Measurements from ENCODE around the gene ZNF584. TPM values are rescaled to one million over a fixed set of nuclear protein-coding genes. Genes with fewer than 3 reads are reported as not detected.

The ZNF584 gene
- polyA plus RNA-seq, 2 of the 4 experiments (the other 2 are of a cell fraction): 15.6 to 18.2 TPM

GRCh38 chr19:58456111-58456510, 47.7 kb downstream of the ZNF584 start:
- POLR2A ChIA-PET: no interaction called here
- CTCF ChIA-PET: interaction anchor here (0.6 to 1.5 kb wide), 3 partner anchors 10 to 39 kb away, joined by 3 to 4 read pairs (median 3); partner anchors contain the start of gene ZNF324
- H3K4me3 ChIP-seq: no peak overlapping the region
- DNase-seq (ENCODE audit: low read depth in 1 of 2, low spot score in 1 of 2) (no peak), ATAC-seq (no peak), FAIRE-seq (no peak)
- WGBS (ENCODE audit: missing lambda C conversion rate): 97% methylated on average over 35 of the region's 35 CpGs
- H3K4me2 ChIP-seq: no peak overlapping the region
- H3K4me1 ChIP-seq: no peaks in the 10 kb centered on the region
- no peaks in the 10 kb centered on the region for H3K9me3 ChIP-seq
- no peak for TF ChIP-seq RCOR1 (IDR thresholded peaks at IDR 0.05; ENCODE audit: low read depth, low read length)
- TF ChIP-seq EHMT2 (IDR thresholded peaks at IDR 0.05; ENCODE audit: low read depth): no peak
- TF ChIP-seq BCL3 (IDR thresholded peaks at IDR 0.05): no peak
- no peak for TF ChIP-seq CEBPB (IDR thresholded peaks at IDR 0.05)
- no peak for TF ChIP-seq EHF (CRISPR knock-in tag; IDR thresholded peaks at IDR 0.05)
- no peak for TF ChIP-seq CHD4 (IDR thresholded peaks at IDR 0.05; ENCODE audit: borderline replicate concordance)
- no peak for TF ChIP-seq POLR2AphosphoS2 (conservative IDR thresholded peaks at IDR 0.05; ENCODE audit: low read length)
- TF ChIP-seq MAFK (IDR thresholded peaks at IDR 0.05; ENCODE audit: partially characterized antibody): no peak
- no peak for TF ChIP-seq HES2 (IDR thresholded peaks at IDR 0.05)
- no peak for TF ChIP-seq MYC (IDR thresholded peaks at IDR 0.05; ENCODE audit: borderline replicate concordance, low read length)
- no peak for TF ChIP-seq FOXS1 (CRISPR knock-in tag; IDR thresholded peaks at IDR 0.05)
- TF ChIP-seq SMC3 (IDR thresholded peaks at IDR 0.05): no peak
- TF ChIP-seq E2F6 (IDR thresholded peaks at IDR 0.05; ENCODE audit: borderline replicate concordance, low read depth): no peak
- no peak for TF ChIP-seq MAZ (IDR thresholded peaks at IDR 0.05; ENCODE audit: borderline replicate concordance, low read depth, low read length)
- TF ChIP-seq RNF2 (IDR thresholded peaks at IDR 0.05; ENCODE audit: borderline replicate concordance, low read depth): no peak
- no peak for TF ChIP-seq HDAC2 (IDR thresholded peaks at IDR 0.05)
- TF ChIP-seq CTCF (IDR thresholded peaks at IDR 0.05): no peak
- no peak for TF ChIP-seq POLR2A (IDR thresholded peaks at IDR 0.05; ENCODE audit: low read length)
- TF ChIP-seq NR3C1 (IDR thresholded peaks at IDR 0.05): no peak
- no peak for TF ChIP-seq HOXB5 (CRISPR knock-in tag; IDR thresholded peaks at IDR 0.05)
- H3K27ac ChIP-seq: no peak overlapping the region

GRCh38 chr19:58460039-58460438, 51.6 kb downstream of the ZNF584 start:
- H3K4me3 ChIP-seq: no peak overlapping the region
- no peak for ATAC-seq
- no peak overlapping the region for H3K27ac ChIP-seq
- no peak for FAIRE-seq
- CTCF ChIA-PET: interaction anchor here (0.7 to 3.3 kb wide), 2 partner anchors 15 to 59 kb away, joined by 3 to 14 read pairs; partner anchors contain the start of gene ZBTB45
- POLR2A ChIA-PET: no interaction called here
- 52% methylated on average over 2 of the region's 2 CpGs for WGBS (ENCODE audit: missing lambda C conversion rate)
- no peak overlapping the region for H3K4me2 ChIP-seq
- TF ChIP-seq HMGXB4 (CRISPR knock-in tag; IDR thresholded peaks at IDR 0.05; ENCODE audit: borderline replicate concordance) (no peak), FOSL2 (IDR thresholded peaks at IDR 0.05) (no peak), FOSL2 (CRISPR knock-in tag; IDR thresholded peaks at IDR 0.05) (peak; percentile 60; the same call in 1 of the 2 replicates)
- no peaks in the 10 kb centered on the region for H3K9me3 ChIP-seq
- no peak for DNase-seq (ENCODE audit: low read depth in 1 of 2, low spot score in 1 of 2)
- H3K4me1 ChIP-seq: no peaks in the 10 kb centered on the region
